ENCODE data around the gene ESYT2. TPM values are rescaled to one million over a fixed set of nuclear protein-coding genes. Genes with fewer than 3 reads are reported as not detected.
"Not testable (repeated sequence)": the region's sequence is repeated elsewhere in the genome, so short reads cannot be mapped to it uniquely, and the experiment has no call there.

Gene ESYT2
- total RNA-seq, 2 experiments from 2014 or later, result 41.7 to 44.3 TPM

DNA sequence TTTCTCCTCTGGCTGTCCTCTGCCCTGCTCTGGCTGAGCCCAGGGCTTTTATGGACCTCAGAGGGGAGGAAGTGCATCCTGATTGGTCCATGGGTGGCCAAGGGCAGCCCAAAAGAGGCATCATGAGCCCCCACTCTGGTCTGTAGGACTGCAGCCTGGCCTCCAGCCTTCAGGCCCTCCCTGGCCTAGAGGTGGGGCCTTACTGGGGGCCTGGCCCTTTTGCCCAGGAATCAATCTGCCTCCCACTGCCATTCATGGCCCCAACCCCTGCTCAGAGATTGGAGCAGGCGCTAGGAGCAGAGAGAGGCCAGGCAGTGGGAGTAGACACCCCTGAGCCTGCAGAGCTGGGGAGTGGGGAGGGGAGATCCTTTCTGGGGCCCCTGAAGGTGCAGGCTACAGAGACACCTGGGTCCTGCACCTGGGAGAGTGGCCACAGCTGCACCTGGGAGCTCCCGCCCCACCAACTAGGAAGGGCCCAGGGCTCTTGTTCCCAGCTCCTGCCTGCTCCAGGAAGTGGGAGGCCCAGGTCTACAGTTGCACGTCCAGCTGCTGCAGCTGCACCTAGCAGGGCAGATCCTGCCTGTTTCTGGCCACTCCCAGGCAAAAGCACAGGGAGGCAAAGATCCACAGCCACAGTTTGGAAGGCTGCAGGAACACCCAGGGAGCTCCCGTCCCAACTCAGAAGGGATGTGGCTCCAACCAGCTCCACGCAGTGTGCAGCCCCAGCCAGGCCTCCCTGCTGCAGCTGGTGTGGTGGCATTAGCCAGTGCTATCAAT lies 20.6 kb upstream of the ESYT2 start:
- intact Hi-C loops (cut with micrococcal nuclease), result no loop called here
- Mint-ChIP-seq H3K27ac (no peak overlapping the region), H3K9me3 (peaks cover 1% of the 10 kb centered on the region), H3K4me1 (ENCODE audit: low read depth) (peaks cover 19% of the 10 kb centered on the region), H3K36me3 (ENCODE audit: low read depth) (peaks cover 2% of the 10 kb centered on the region), H3K4me3 (no peak overlapping the region), H3K27me3 (ENCODE audit: low read depth) (no peaks in the 10 kb centered on the region)
- CTCF ChIA-PET, result interaction anchor here (1.5 kb wide), 1 partner anchor 13 kb away, joined by 3 read pairs; no protein-coding TSS in a partner anchor
- DNase-seq, result no peak

DNA sequence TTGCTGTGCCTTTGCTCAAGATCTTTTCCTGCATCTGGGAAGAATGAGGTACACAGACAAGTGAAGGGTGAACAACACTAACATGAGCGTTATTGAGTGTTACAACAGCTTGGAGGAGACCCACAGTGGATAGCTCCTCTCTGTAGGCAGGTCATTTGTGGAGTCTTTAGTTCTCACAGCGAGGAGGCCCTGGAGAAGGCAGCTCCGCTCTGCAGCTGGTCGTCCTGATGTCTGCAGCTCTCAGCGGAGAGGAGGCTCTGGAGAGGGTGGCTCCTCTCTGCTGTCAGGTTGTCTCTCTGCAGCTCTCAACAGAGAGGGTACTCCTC lies 20.1 kb upstream of the ESYT2 start:
- CTCF ChIA-PET, result interaction anchor here (1.5 kb wide), 1 partner anchor 14 kb away, joined by 3 read pairs; no protein-coding TSS in a partner anchor
- Mint-ChIP-seq H3K36me3 (ENCODE audit: low read depth) (peaks cover 2% of the 10 kb centered on the region), H3K9me3 (peaks cover 1% of the 10 kb centered on the region), H3K27ac (no peak overlapping the region), H3K4me1 (ENCODE audit: low read depth) (peaks cover 19% of the 10 kb centered on the region), H3K4me3 (no peak overlapping the region), H3K27me3 (ENCODE audit: low read depth) (no peaks in the 10 kb centered on the region)
- no peak for DNase-seq
- intact Hi-C loops (cut with micrococcal nuclease), result no loop called here

DNA sequence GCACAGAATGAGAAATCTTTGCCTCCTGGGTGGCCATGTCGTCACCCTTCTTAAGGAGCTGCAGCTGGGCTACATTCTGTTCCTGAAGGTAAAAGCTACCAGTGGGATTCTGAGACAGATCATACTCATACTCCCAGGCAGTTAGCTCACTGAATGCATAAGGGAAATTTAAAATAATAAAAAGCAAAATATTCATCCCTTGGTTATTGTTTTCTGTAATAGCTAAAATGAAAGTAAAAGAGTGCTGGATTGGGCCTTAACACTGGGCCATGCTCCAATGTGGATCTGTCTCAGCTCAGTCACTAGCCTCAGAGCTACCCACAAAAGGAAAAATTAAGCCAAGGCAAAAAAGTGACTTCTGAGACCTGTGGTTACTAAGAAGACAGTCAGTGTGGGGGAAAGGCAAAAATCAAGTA lies 18.1 kb upstream of the ESYT2 start:
- CTCF ChIA-PET, result interaction anchor here (0.8 to 1.5 kb wide), 8 partner anchors 11 to 64 kb away, joined by 3 to 5 read pairs (median 4); partner anchors contain the start of gene ESYT2
- peak overlapping the region; percentile 74 for H3K4me3 Mint-ChIP-seq
- peaks cover 34% of the 10 kb centered on the region for H3K4me1 Mint-ChIP-seq (ENCODE audit: low read depth)
- H3K27ac Mint-ChIP-seq, result peak overlapping the region; percentile 97
- peaks cover 1% of the 10 kb centered on the region for H3K9me3 Mint-ChIP-seq
- DNase-seq, result peak; percentile 28
- intact Hi-C loops (cut with micrococcal nuclease), result loop anchor here (1.0 kb wide), 2 partner anchors 9 to 18 kb away; partner anchors contain the start of genes DYNC2I1 and ESYT2
- H3K27me3 Mint-ChIP-seq (ENCODE audit: low read depth), result no peaks in the 10 kb centered on the region
- H3K36me3 Mint-ChIP-seq (ENCODE audit: low read depth), result peaks cover 2% of the 10 kb centered on the region

DNA sequence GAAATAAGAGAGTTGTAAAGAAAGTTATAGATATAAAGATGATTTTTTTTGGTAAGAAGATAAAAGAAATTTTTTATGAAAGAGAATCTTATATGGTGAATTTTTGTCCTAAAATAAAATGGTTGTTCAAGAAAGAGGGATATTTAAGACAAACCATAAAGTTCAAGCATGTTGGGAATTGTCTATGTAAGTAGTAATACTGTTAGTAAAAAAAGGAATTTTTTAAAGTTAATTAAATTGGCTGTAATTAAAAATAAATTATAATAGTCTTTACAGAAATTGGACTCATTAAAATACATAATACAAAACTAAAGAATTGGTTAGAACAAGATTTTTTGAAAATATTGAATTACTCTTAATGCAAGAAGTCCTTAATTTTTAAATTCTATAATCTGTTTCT lies 17.0 kb upstream of the ESYT2 start:
- no peaks in the 10 kb centered on the region for H3K27me3 Mint-ChIP-seq (ENCODE audit: low read depth)
- intact Hi-C loops (cut with micrococcal nuclease), result no loop called here
- H3K36me3 Mint-ChIP-seq (ENCODE audit: low read depth), result peaks cover 2% of the 10 kb centered on the region
- H3K27ac Mint-ChIP-seq, result no peak overlapping the region
- H3K9me3 Mint-ChIP-seq, result peaks cover 1% of the 10 kb centered on the region
- no peak overlapping the region for H3K4me3 Mint-ChIP-seq
- DNase-seq, result no peak
- CTCF ChIA-PET, result interaction anchor here (1.5 kb wide), 1 partner anchor 17 kb away, joined by 4 read pairs; the partner anchor contains the start of gene ESYT2
- H3K4me1 Mint-ChIP-seq (ENCODE audit: low read depth), result peaks cover 41% of the 10 kb centered on the region

DNA sequence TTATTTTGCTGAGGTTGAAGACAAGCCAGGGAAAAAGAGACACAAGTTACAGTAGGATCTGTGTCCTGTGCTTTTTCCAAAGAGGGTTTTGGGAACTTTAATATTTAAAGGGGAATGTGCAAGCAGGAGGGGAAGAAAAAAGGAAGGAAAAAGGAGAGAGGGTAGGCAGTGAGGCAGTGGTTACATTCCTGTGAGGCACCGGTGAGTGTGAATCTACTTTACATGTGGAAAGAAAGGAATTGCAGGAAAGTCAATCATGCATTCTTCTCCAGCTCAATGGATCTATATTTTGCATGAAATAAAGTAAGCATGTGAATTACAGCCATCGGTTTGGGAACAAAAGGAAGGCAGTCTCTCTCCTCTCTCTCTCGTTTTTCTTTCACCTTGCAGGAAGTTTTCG lies 14.5 kb upstream of the ESYT2 start:
- DNase-seq, result no peak
- peaks cover 35% of the 10 kb centered on the region for H3K4me1 Mint-ChIP-seq (ENCODE audit: low read depth)
- H3K4me3 Mint-ChIP-seq, result no peak overlapping the region
- intact Hi-C loops (cut with micrococcal nuclease), result no loop called here
- H3K9me3 Mint-ChIP-seq, result no peaks in the 10 kb centered on the region
- no peak overlapping the region for H3K27ac Mint-ChIP-seq
- H3K36me3 Mint-ChIP-seq (ENCODE audit: low read depth), result peaks cover 2% of the 10 kb centered on the region
- CTCF ChIA-PET, result no interaction called here
- H3K27me3 Mint-ChIP-seq (ENCODE audit: low read depth), result no peaks in the 10 kb centered on the region

DNA sequence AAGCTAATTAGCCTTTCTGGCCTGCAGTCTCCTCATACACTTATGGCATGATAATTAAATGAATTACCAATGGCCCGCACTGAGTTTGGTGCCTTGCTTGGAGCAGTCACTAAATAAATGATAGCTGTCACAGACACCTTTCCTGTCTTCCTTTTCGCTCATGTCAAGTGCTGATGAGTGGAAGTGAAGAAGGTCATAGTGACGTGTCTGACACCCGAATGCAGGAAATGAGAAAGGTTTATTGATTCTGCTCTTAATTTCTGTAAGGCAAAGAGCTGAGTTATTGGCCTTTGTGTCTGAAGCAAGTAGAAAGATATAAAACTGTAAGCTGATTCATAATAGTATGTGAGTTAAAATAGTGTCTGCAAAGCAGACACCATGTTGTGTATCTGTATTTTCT lies 13.2 kb upstream of the ESYT2 start:
- intact Hi-C loops (cut with micrococcal nuclease), result loop anchor here (1.0 kb wide), 1 partner anchor 12 kb away; no protein-coding TSS in a partner anchor
- no peaks in the 10 kb centered on the region for H3K9me3 Mint-ChIP-seq
- CTCF ChIA-PET, result interaction anchor here (0.6 to 1.4 kb wide), 3 partner anchors 11 to 19 kb away, joined by 3 to 5 read pairs (median 4); partner anchors contain the start of gene ESYT2
- H3K4me1 Mint-ChIP-seq (ENCODE audit: low read depth), result peaks cover 27% of the 10 kb centered on the region
- peak overlapping the region; percentile 74 for H3K27ac Mint-ChIP-seq
- DNase-seq, result peak; percentile 54
- H3K4me3 Mint-ChIP-seq, result no peak overlapping the region
- no peaks in the 10 kb centered on the region for H3K27me3 Mint-ChIP-seq (ENCODE audit: low read depth)
- no peaks in the 10 kb centered on the region for H3K36me3 Mint-ChIP-seq (ENCODE audit: low read depth)

DNA sequence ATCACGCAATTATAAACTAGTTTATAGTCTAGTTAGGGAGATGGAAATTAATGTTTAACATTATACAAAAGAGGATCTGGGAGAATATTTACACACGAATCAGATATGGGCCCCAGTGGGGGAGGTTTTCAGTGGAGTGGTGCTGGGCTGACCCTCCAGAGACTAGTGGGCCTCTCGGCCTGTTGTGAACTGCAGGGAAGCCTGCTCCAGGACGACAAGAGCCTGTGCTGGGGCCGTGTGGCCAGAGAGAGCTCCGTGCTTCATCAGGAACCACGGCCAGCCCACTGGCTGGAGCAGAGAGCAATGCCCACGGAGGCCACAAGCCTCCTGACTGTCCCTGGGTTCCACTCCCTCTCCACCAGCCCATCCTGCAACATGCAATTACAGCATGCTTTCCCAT lies 11.3 kb upstream of the ESYT2 start:
- CTCF ChIA-PET, result no interaction called here
- intact Hi-C loops (cut with micrococcal nuclease), result no loop called here
- Mint-ChIP-seq H3K9me3 (no peaks in the 10 kb centered on the region), H3K27me3 (ENCODE audit: low read depth) (no peaks in the 10 kb centered on the region), H3K27ac (no peak overlapping the region), H3K4me1 (ENCODE audit: low read depth) (peaks cover 22% of the 10 kb centered on the region), H3K4me3 (no peak overlapping the region), H3K36me3 (ENCODE audit: low read depth) (no peaks in the 10 kb centered on the region)
- DNase-seq, result no peak

DNA sequence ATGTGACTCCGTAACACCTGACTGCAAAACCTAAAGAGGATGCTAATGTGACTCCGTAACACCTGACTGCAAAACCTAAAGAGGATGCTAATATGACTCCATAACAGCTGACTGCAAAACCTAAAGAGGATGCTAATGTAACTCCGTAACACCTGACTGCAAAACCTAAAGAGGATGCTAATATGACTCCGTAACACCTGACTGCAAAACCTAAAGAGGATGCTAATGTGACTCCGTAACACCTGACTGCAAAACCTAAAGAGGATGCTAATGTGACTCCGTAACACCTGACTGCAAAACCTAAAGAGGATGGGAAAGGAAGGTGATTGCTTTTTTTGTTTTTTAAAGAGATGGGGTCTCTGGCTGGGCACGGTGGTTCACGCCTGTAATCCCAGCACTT lies 9.9 kb upstream of the ESYT2 start:
- H3K4me1 Mint-ChIP-seq (ENCODE audit: low read depth), result peaks cover 21% of the 10 kb centered on the region
- H3K4me3 Mint-ChIP-seq; H3K27me3 Mint-ChIP-seq (ENCODE audit: low read depth); CTCF ChIA-PET; H3K9me3 Mint-ChIP-seq; intact Hi-C loops (cut with micrococcal nuclease); DNase-seq; H3K36me3 Mint-ChIP-seq (ENCODE audit: low read depth); H3K27ac Mint-ChIP-seq: not testable (repeated sequence)

DNA sequence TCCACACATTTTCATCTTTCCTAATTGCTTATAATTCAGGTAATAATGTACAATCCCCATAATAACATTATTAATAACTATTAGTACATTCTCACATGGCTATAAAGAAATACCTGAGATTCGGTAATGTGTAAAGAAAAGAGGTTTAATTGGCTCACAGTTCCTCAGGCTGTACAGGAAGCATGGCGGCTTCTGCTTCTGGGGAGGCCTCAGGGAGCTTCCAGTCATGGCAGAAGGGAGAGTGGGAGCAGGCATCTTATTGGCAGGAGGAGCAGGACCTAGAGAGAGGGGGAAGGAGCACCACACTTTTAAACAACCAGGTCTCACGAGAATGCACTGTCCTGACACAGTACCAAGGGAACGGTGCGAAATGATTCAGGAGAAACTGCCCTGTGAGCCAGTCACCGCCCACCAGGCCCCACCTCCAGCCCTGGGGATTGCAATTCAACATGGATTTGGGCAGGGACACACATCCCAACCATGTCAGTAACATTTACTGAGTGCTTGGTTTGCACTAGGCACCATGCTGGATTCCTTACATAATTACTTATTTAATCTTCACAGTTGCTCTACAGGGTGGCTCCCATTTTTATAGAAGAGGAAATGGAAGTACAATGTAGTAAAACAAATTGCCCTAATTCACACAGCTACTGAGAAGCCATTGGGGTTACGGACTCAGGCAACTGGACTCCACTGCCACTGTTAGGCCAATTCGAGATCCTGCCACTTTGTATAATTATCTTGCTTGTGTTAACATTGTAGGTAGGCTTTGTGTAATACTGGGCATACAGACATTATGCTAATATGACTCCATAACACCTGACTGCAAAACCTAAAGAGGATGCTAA lies 8.7 kb upstream of the ESYT2 start:
- CTCF ChIA-PET, result no interaction called here
- DNase-seq, result no peak
- H3K27me3 Mint-ChIP-seq (ENCODE audit: low read depth), result no peaks in the 10 kb centered on the region
- H3K36me3 Mint-ChIP-seq (ENCODE audit: low read depth), result no peaks in the 10 kb centered on the region
- intact Hi-C loops (cut with micrococcal nuclease), result no loop called here
- H3K9me3 Mint-ChIP-seq, result no peaks in the 10 kb centered on the region
- H3K27ac Mint-ChIP-seq, result no peak overlapping the region
- H3K4me1 Mint-ChIP-seq (ENCODE audit: low read depth), result peaks cover 12% of the 10 kb centered on the region
- H3K4me3 Mint-ChIP-seq, result no peak overlapping the region

DNA sequence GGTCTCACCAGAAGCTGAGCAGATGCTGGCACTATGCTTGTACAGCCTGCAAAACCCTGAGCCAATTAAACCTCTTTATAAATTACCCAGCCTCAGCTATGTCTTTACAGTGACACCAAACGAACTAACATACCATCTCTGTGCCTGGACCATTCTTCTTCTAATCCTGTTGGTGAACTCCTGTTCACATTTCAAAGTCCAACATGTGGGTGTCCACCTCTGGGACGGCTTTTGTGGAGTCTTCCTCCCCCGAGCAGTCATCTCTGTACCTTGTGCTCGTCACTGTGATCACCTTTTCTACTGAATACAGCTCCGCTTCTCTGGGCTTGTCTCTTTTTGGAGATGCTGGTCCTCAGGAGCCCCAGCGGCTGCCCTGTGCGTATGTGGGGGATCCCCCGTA lies 7.4 kb upstream of the ESYT2 start:
- no peak overlapping the region for H3K4me3 Mint-ChIP-seq
- CTCF ChIA-PET, result interaction anchor here (0.7 kb wide), 1 partner anchor 11 kb away, joined by 3 read pairs; no protein-coding TSS in a partner anchor

DNA sequence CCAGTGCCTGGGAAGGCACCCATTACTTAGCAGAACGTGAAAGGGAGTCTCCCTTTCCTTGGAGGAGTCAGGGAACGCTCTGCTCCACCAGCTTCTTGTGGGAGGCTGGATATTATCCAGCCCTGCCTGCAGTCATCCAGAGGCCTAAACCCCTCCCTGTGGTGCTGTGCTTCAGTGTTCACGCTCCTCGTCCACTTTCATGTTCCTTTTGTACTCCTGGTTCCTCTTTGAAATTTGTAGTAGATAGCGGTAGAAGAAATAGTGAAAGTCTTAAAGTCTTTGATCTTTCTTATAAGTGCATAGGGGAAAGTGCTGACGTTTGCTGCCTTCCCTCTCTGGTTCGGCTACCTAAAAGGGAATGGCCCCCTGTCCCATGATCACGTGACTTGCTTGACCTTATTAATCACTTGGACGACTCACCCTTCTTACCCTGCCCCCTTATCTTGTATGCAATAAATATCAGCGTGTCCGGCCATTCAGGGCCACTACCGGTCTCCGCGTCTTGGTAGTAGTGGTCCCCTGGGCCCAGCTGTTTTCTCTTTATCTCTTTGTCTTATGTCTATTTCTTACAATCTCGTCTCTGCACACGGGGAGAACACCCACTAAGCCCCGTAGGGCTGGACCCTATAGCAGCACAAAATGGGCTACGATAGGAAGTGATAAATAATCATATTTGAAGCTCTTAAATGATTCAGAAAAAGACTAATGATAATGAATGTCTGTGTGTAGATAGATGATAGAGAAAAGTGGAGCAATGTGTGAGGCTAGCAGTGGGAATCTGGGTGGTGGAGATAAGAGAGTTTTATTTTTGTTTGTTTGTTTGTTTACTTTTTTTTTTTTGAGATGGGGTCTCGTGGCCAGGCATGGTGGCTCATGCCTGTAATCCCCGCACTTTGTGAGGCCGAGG lies 5.8 kb upstream of the ESYT2 start:
- H3K4me1 Mint-ChIP-seq (ENCODE audit: low read depth), result no peaks in the 10 kb centered on the region
- H3K27ac Mint-ChIP-seq, result no peak overlapping the region
- H3K36me3 Mint-ChIP-seq (ENCODE audit: low read depth), result no peaks in the 10 kb centered on the region
- intact Hi-C loops (cut with micrococcal nuclease), result no loop called here
- H3K9me3 Mint-ChIP-seq, result no peaks in the 10 kb centered on the region
- DNase-seq, result no peak
- no peaks in the 10 kb centered on the region for H3K27me3 Mint-ChIP-seq (ENCODE audit: low read depth)
- no peak overlapping the region for H3K4me3 Mint-ChIP-seq
- CTCF ChIA-PET, result no interaction called here

More for the DNA sequence above, 7.4 kb upstream of the ESYT2 start:
- H3K4me1 Mint-ChIP-seq (ENCODE audit: low read depth), result peaks cover 2% of the 10 kb centered on the region
- no peak overlapping the region for H3K27ac Mint-ChIP-seq
- intact Hi-C loops (cut with micrococcal nuclease), result no loop called here
- no peaks in the 10 kb centered on the region for H3K9me3 Mint-ChIP-seq
- no peaks in the 10 kb centered on the region for H3K27me3 Mint-ChIP-seq (ENCODE audit: low read depth)
- DNase-seq, result no peak
- no peaks in the 10 kb centered on the region for H3K36me3 Mint-ChIP-seq (ENCODE audit: low read depth)

DNA sequence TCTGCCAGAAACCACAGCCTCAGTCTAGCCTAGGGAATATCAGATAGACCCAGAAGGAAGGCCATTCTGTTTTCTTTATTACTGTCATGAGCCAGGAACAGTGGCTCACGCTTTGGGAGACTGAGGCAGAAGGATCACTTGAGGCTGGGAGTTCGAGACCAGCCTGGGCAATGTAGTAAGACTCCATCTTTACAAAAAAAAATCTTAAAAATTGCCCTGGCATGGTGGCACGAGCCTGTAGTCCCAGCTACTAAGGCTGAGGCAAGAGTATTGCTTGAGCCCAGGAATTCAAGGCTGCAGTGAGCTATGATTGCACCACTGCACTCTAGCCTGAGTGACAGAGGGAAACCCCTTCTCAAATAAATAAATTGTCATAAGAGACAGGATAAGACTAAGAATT lies 3.7 kb upstream of the ESYT2 start:
- CTCF ChIA-PET, result no interaction called here
- intact Hi-C loops (cut with micrococcal nuclease), result no loop called here

More for the DNA sequence above, 3.7 kb upstream of the ESYT2 start:
- Mint-ChIP-seq H3K27me3 (ENCODE audit: low read depth) (no peaks in the 10 kb centered on the region), H3K9me3 (no peaks in the 10 kb centered on the region), H3K4me1 (ENCODE audit: low read depth) (peaks cover under 1% of the 10 kb centered on the region), H3K4me3 (no peak overlapping the region), H3K27ac (no peak overlapping the region), H3K36me3 (ENCODE audit: low read depth) (peaks cover 3% of the 10 kb centered on the region)
- no peak for DNase-seq
